C4-2B (cell line): ENCODE data around the gene SLC51B.
"Not testable (repeated sequence)": the region's sequence is repeated elsewhere in the genome, so short reads cannot be mapped to it uniquely, and the experiment has no call there.

Experiments used
- H3K27ac ChIP-seq: fragments of 450-650 bp; 2 replicates; pipeline ENCODE4 v1.5.1; 2017
- ZFX ChIP-seq: fragments of 450-650 bp; IDR thresholded peaks from 2 replicates; pipeline ENCODE4 v1.6.1; 2017
- TF ChIP-seq, protein P1 (sequence below): fragments of 450-650 bp; conservative IDR thresholded peaks from 2 replicates; pipeline ENCODE4 v1.5.1; 2017; ENCODE audit warnings: mild to moderate bottlenecking

The SLC51B gene

GRCh38 chr15:65041787-65042186 lies 3.4 kb upstream of the SLC51B start:
- TF ChIP-seq ZFX: no peak
- TF ChIP-seq, protein P1, sequence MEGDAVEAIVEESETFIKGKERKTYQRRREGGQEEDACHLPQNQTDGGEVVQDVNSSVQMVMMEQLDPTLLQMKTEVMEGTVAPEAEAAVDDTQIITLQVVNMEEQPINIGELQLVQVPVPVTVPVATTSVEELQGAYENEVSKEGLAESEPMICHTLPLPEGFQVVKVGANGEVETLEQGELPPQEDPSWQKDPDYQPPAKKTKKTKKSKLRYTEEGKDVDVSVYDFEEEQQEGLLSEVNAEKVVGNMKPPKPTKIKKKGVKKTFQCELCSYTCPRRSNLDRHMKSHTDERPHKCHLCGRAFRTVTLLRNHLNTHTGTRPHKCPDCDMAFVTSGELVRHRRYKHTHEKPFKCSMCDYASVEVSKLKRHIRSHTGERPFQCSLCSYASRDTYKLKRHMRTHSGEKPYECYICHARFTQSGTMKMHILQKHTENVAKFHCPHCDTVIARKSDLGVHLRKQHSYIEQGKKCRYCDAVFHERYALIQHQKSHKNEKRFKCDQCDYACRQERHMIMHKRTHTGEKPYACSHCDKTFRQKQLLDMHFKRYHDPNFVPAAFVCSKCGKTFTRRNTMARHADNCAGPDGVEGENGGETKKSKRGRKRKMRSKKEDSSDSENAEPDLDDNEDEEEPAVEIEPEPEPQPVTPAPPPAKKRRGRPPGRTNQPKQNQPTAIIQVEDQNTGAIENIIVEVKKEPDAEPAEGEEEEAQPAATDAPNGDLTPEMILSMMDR: no peak
- H3K27ac ChIP-seq: no peak overlapping the region

DNA sequence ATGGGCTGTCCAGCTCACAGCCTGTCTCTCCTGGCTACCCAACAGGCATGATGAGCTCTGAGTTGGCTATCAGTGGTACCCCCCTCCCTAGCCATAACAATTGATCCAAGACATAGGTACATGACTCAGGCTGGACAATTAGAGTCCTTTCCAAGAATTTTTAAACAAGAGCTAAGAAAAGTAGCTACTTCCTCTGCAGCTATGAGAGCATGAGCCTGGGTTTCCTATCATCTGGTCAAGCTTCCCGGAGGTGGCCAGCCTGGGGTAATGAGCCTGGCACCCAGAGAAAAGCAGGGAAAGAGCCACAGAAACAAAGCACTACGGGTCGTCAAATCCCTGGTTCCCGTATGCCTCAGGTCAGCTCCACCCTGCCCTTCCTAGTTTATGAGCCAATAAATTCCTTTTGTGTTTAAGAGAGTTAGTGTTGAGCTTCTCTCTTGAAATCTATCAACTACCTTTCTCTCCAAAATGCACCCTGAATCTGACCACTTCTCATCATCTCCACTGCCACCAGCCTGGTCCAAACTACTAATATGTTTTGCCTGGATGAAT lies 2.3 kb upstream of the SLC51B start:
- no peak overlapping the region for H3K27ac ChIP-seq
- no peak for TF ChIP-seq ZFX
- TF ChIP-seq, protein P1: no peak

- not testable (repeated sequence) for H3K27ac ChIP-seq
These were observed 969 bp upstream of the SLC51B start for GRCh38 chr15:65044218-65044617.

- TF ChIP-seq, protein P1: no peak
- no peak for TF ChIP-seq ZFX
- no peak overlapping the region for H3K27ac ChIP-seq
These were observed 3.1 kb downstream of the SLC51B start for GRCh38 chr15:65048241-65048640.

- no peak overlapping the region for H3K27ac ChIP-seq
- TF ChIP-seq, protein P1: no peak
These were observed 4.2 kb downstream of the SLC51B start for GRCh38 chr15:65049418-65049840.

- TF ChIP-seq, protein P1: no peak
- TF ChIP-seq ZFX: no peak
These were observed 5.1 kb downstream of the SLC51B start for GRCh38 chr15:65050270-65050669.

GRCh38 chr15:65051266-65051665 lies 6.1 kb downstream of the SLC51B start:
- TF ChIP-seq, protein P1: no peak
- no peak for TF ChIP-seq ZFX
- no peak overlapping the region for H3K27ac ChIP-seq

More at GRCh38 chr15:65050270-65050669, 5.1 kb downstream of the SLC51B start:
- no peak overlapping the region for H3K27ac ChIP-seq

- no peak overlapping the region for H3K27ac ChIP-seq
- TF ChIP-seq ZFX: no peak
- TF ChIP-seq, protein P1: no peak
These were observed 7.8 kb downstream of the SLC51B start for GRCh38 chr15:65052956-65053355.
